Measurements from ENCODE around the gene PTPRM. TPM values are rescaled to one million over a fixed set of nuclear protein-coding genes. Genes with fewer than 3 reads are reported as not detected.

The PTPRM gene
- polyA plus RNA-seq, 2 of the 4 experiments (the other 2 are of a cell fraction), result 44.5 to 199 TPM

GRCh38 chr18:7937268-7937667 lies 370.2 kb downstream of the PTPRM start:
- Histone ChIP-seq H3K4me2 (no peak overlapping the region), H3K4me1 (peaks cover 54% of the 10 kb centered on the region), H3K4me3 (no peak overlapping the region), H3K9me3 (no peaks in the 10 kb centered on the region), H3K27ac (peak overlapping the region in 1 of 2 experiments; percentile 58; a peak in 4 of 6 replicates)
- CTCF ChIA-PET, result interaction anchor here (1.0 to 2.1 kb wide), 2 partner anchors 10 to 11 kb away, joined by 3 to 8 read pairs; no protein-coding TSS in a partner anchor
- 95% methylated on average over 11 of the region's 13 CpGs for WGBS (ENCODE audit: missing lambda C conversion rate)
- ATAC-seq (no peak), DNase-seq (ENCODE audit: low read depth in 1 of 2, low spot score in 1 of 2) (no peak), FAIRE-seq (no peak)
- POLR2A ChIA-PET, result no interaction called here
- no peak for TF ChIP-seq JUNB (IDR thresholded peaks at IDR 0.05)
- no peak for TF ChIP-seq NFE2L2 (conservative IDR thresholded peaks at IDR 0.05; ENCODE audit: low read length)
- no peak for TF ChIP-seq RCOR1 (IDR thresholded peaks at IDR 0.05; ENCODE audit: low read depth, low read length)
- no peak for TF ChIP-seq NPAS2 (CRISPR knock-in tag; IDR thresholded peaks at IDR 0.05; ENCODE audit: borderline replicate concordance)
- no peak for TF ChIP-seq EHF (CRISPR knock-in tag; IDR thresholded peaks at IDR 0.05)
- no peak for TF ChIP-seq JUN (IDR thresholded peaks at IDR 0.05)
- TF ChIP-seq, protein P1, sequence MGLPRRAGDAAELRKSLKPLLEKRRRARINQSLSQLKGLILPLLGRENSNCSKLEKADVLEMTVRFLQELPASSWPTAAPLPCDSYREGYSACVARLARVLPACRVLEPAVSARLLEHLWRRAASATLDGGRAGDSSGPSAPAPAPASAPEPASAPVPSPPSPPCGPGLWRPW (IDR thresholded peaks at IDR 0.05), result no peak
- TF ChIP-seq, protein P2, sequence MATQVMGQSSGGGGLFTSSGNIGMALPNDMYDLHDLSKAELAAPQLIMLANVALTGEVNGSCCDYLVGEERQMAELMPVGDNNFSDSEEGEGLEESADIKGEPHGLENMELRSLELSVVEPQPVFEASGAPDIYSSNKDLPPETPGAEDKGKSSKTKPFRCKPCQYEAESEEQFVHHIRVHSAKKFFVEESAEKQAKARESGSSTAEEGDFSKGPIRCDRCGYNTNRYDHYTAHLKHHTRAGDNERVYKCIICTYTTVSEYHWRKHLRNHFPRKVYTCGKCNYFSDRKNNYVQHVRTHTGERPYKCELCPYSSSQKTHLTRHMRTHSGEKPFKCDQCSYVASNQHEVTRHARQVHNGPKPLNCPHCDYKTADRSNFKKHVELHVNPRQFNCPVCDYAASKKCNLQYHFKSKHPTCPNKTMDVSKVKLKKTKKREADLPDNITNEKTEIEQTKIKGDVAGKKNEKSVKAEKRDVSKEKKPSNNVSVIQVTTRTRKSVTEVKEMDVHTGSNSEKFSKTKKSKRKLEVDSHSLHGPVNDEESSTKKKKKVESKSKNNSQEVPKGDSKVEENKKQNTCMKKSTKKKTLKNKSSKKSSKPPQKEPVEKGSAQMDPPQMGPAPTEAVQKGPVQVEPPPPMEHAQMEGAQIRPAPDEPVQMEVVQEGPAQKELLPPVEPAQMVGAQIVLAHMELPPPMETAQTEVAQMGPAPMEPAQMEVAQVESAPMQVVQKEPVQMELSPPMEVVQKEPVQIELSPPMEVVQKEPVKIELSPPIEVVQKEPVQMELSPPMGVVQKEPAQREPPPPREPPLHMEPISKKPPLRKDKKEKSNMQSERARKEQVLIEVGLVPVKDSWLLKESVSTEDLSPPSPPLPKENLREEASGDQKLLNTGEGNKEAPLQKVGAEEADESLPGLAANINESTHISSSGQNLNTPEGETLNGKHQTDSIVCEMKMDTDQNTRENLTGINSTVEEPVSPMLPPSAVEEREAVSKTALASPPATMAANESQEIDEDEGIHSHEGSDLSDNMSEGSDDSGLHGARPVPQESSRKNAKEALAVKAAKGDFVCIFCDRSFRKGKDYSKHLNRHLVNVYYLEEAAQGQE (IDR thresholded peaks at IDR 0.05), result no peak

DNA sequence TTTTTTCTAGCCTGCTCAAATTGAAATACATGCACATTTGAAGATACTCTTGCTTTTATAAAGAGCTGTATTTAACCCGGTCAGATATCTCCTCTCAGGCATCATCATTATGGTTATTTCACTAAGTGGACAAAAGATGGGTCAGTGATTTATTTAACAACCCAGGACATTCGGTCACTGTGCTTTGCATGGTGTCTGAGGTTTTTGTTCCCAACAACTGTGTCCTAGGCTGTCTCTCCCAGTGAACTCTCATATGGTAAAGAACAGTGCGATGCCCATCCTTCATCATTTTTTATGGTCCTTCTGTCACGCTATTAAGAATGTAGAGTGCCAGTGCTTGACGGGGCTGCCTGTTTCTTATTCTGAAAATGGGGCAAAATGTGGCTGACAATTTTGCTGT lies 372.4 kb downstream of the PTPRM start:
- ATAC-seq (no peak), DNase-seq (ENCODE audit: low read depth in 1 of 2, low spot score in 1 of 2) (no peak), FAIRE-seq (no peak)
- ChIA-PET POLR2A (no interaction called here), CTCF (no interaction called here)
- TF ChIP-seq NFE2L2 (conservative IDR thresholded peaks at IDR 0.05; ENCODE audit: low read length) (no peak), ZSCAN20 (CRISPR knock-in tag; IDR thresholded peaks at IDR 0.05) (no peak), EP300 (IDR thresholded peaks at IDR 0.05) (no peak), HOXB5 (CRISPR knock-in tag; IDR thresholded peaks at IDR 0.05) (no peak), FOSL2 (IDR thresholded peaks at IDR 0.05) (no peak), FOSL2 (CRISPR knock-in tag; IDR thresholded peaks at IDR 0.05) (no peak), ZNF302 (CRISPR knock-in tag; IDR thresholded peaks at IDR 0.05) (no peak), KDM1A (IDR thresholded peaks at IDR 0.05; ENCODE audit: low read depth) (no peak), MAFK (IDR thresholded peaks at IDR 0.05; ENCODE audit: partially characterized antibody) (no peak), ATOH8 (CRISPR knock-in tag; IDR thresholded peaks at IDR 0.05; ENCODE audit: low read depth) (no peak), HMGXB4 (CRISPR knock-in tag; IDR thresholded peaks at IDR 0.05; ENCODE audit: borderline replicate concordance) (no peak), GATA3 (IDR thresholded peaks at IDR 0.05; ENCODE audit: borderline replicate concordance) (no peak)
- Histone ChIP-seq H3K27ac (peak overlapping the region; percentile 93 to 95), H3K9me3 (no peaks in the 10 kb centered on the region), H3K4me3 (no peak overlapping the region), H3K4me2 (no peak overlapping the region; the same call in 2 of the 3 replicates), H3K4me1 (peaks cover 58% of the 10 kb centered on the region)
- WGBS (ENCODE audit: missing lambda C conversion rate), result 89% methylated on average over 5 of the region's 5 CpGs
